Measurements from ENCODE around the gene KCTD10. TPM values are rescaled to one million over a fixed set of nuclear protein-coding genes. Genes with fewer than 3 reads are reported as not detected.

KCTD10 gene
- total and polyA plus RNA-seq, 9 of the 15 experiments (the other 6 are each of a cell fraction or from before 2014, with no cell fraction given), result 1.9 to 37.5 (median 15.7) TPM

- TF ChIP-seq HLTF (IDR thresholded peaks at IDR 0.05), result no peak
- no peak for TF ChIP-seq ZNF785 (CRISPR knock-in tag; IDR thresholded peaks at IDR 0.05)
- TF ChIP-seq PPARD (CRISPR knock-in tag; IDR thresholded peaks at IDR 0.05), result no peak
- no peak for TF ChIP-seq POU5F1 (IDR thresholded peaks at IDR 0.05; ENCODE audit: borderline replicate concordance, low read depth, low read length, partially characterized antibody)
- TF ChIP-seq FOXK1 (CRISPR knock-in tag; IDR thresholded peaks at IDR 0.05; ENCODE audit: borderline replicate concordance), result peak; percentile 70
- no peak for TF ChIP-seq TOE1 (IDR thresholded peaks at IDR 0.05; ENCODE audit: borderline replicate concordance)
- TF ChIP-seq TOE1 (CRISPR knock-in tag; IDR thresholded peaks at IDR 0.05; ENCODE audit: borderline replicate concordance, low read depth), result no peak
- no peak for TF ChIP-seq LARP7 (IDR thresholded peaks at IDR 0.05)
- TF ChIP-seq BMI1 (IDR thresholded peaks at IDR 0.05; ENCODE audit: low read length), result no peak
- peak; percentile 97 to 99 for TF ChIP-seq FOXA3 (CRISPR knock-in tag; conservative IDR thresholded peaks at IDR 0.05 in 1 of 2, IDR thresholded peaks at IDR 0.05 in 1 of 2)
- TF ChIP-seq EP300 (IDR thresholded peaks at IDR 0.05; ENCODE audit: low read length), result peak; percentile 77
- TF ChIP-seq MTF1 (CRISPR knock-in tag; IDR thresholded peaks at IDR 0.05; ENCODE audit: borderline replicate concordance), result no peak
- TF ChIP-seq ZNF780A (CRISPR knock-in tag; IDR thresholded peaks at IDR 0.05), result no peak
- TF ChIP-seq SFPQ (IDR thresholded peaks at IDR 0.05; ENCODE audit: low read depth, low read length), result no peak
- no peak for TF ChIP-seq GATAD2A (IDR thresholded peaks at IDR 0.05)
- TF ChIP-seq DLX4 (CRISPR knock-in tag; IDR thresholded peaks at IDR 0.05), result no peak
- peak; percentile 93 for TF ChIP-seq ZNF395 (CRISPR knock-in tag; IDR thresholded peaks at IDR 0.05)
- TF ChIP-seq KLF16 (IDR thresholded peaks at IDR 0.05), result no peak
- TF ChIP-seq ELK3 (CRISPR knock-in tag; IDR thresholded peaks at IDR 0.05), result no peak
- no peak for TF ChIP-seq ZNF3 (CRISPR knock-in tag; IDR thresholded peaks at IDR 0.05)
- TF ChIP-seq ELF2 (CRISPR knock-in tag; IDR thresholded peaks at IDR 0.05), result 0 out of 2 replicates have a peak, but pooled peaks have one; percentile 49
- TF ChIP-seq ETS1 (conservative IDR thresholded peaks at IDR 0.05; ENCODE audit: control insufficient read depth, low read depth, low read length), result 0 out of 2 replicates have a peak, but pooled peaks have one; percentile 64
- TF ChIP-seq ZNF184 (CRISPR knock-in tag; IDR thresholded peaks at IDR 0.05), result no peak
These were observed 15.9 kb downstream of the KCTD10 start (continued) for GRCh38 chr12:109461049-109461845.
